ENCODE results near the gene MYADM.
"Not testable (repeated sequence)": the region's sequence is repeated elsewhere in the genome, so short reads cannot be mapped to it uniquely, and the experiment has no call there.

The MYADM gene

GRCh38 chr19:53867225-53868090 lies at the start of gene MYADM:
Gene MYADM, plus strand, starts transcription at chr19:53867883. Its CDS starts 5,647 bp downstream, at chr19:53873530.
- DNase-seq = peak; percentile 100

- DNase-seq = no peak
These were observed 48.9 kb upstream of the MYADM start for GRCh38 chr19:53818756-53819155.

- DNase-seq = no peak
These were observed 47.8 kb upstream of the MYADM start for GRCh38 chr19:53819861-53820260.

GRCh38 chr19:53823380-53824120 lies 44.1 kb upstream of the MYADM start:
- no peak for DNase-seq

- DNase-seq = peak; percentile 92
These were observed 43.5 kb upstream of the MYADM start, which contains the start of gene NLRP12 for GRCh38 chr19:53824134-53824611. Gene NLRP12, minus strand, starts transcription at chr19:53824314. Its CDS starts 140 bp downstream, at chr19:53824174.

- no peak for DNase-seq
These were observed 40.8 kb upstream of the MYADM start for GRCh38 chr19:53826876-53827275.

- no peak for DNase-seq
These were observed 39.2 kb upstream of the MYADM start for GRCh38 chr19:53828531-53828930.

- DNase-seq = not testable (repeated sequence)
These were observed 34.8 kb upstream of the MYADM start for GRCh38 chr19:53832861-53833260.

- DNase-seq = not testable (repeated sequence)
These were observed 29.2 kb upstream of the MYADM start for GRCh38 chr19:53838446-53838845.

GRCh38 chr19:53840241-53840640 lies 27.4 kb upstream of the MYADM start:
- DNase-seq = not testable (repeated sequence)

GRCh38 chr19:53840914-53841313 lies 26.8 kb upstream of the MYADM start:
- DNase-seq = peak; percentile 13

GRCh38 chr19:53844849-53845246 lies 22.8 kb upstream of the MYADM start:
- no peak for DNase-seq

- DNase-seq = no peak
These were observed 20.1 kb upstream of the MYADM start for GRCh38 chr19:53847555-53847954.

- no peak for DNase-seq
These were observed 18.4 kb upstream of the MYADM start for GRCh38 chr19:53849237-53849676.

- DNase-seq = no peak
These were observed 14.0 kb upstream of the MYADM start for GRCh38 chr19:53853707-53854106.

- no peak for DNase-seq
These were observed 3.3 kb upstream of the MYADM start for GRCh38 chr19:53864308-53864836.

GRCh38 chr19:53865523-53865917 lies 2.2 kb upstream of the MYADM start:
- DNase-seq = no peak

GRCh38 chr19:53865918-53866864 lies 1.5 kb upstream of the MYADM start:
- no peak for DNase-seq

GRCh38 chr19:53866865-53867224 lies 838 bp upstream of the MYADM start:
- DNase-seq = no peak

- DNase-seq = peak; percentile 70
These were observed 608 bp downstream of the MYADM start for GRCh38 chr19:53868091-53868891.
